ENCODE measurements around the gene CFC1. TPM values are rescaled to one million over a fixed set of nuclear protein-coding genes. Genes with fewer than 3 reads are reported as not detected.
"Not testable (repeated sequence)": the region's sequence is repeated elsewhere in the genome, so short reads cannot be mapped to it uniquely, and the experiment has no call there.

CFC1 gene
- total RNA-seq = not detected
- polyA plus RNA-seq = not detected

DNA sequence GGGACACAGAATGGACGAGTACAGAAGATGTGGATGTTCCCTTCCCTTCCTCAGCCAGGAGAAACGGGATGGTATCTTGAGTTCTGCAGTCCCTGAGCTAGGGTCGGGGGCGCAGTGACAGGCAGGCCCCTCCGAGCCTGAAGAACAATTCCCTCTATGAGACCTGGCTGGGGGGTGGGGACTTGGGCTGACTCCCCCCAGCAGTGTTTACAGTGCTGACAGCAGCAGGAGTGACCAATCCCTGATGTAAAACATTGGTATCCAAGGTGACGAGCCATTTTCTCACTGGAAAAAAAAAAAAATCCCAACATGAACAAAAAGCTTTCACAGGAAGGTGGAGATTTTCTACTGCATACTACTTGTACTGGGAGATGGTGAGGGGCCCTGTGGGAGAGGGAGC lies at the start of gene CFC1:
TSS of gene CFC1 (minus strand) at position 183 of the 400 bp plus-strand sequence. CDS start 288 bp downstream, outside the sequence.
- not testable (repeated sequence) for H3K4me3 ChIP-seq (ENCODE audit: low read depth in 1 of 3, low read length in 3 of 3); DNase-seq (ENCODE audit: low spot score); H3K36me3 ChIP-seq (ENCODE audit: control insufficient read depth in 4 of 4, insufficient read depth in 3 of 4, low read depth in 1 of 4, low read length in 3 of 4); H3K9ac ChIP-seq (ENCODE audit: low read depth in 1 of 2, low read length in 2 of 2); H3K4me1 ChIP-seq (ENCODE audit: control insufficient read depth in 4 of 4, insufficient read depth in 4 of 4, low read length in 3 of 4); H3K9me3 ChIP-seq (ENCODE audit: control insufficient read depth in 4 of 4, low read length in 3 of 4); H3K27me3 ChIP-seq (ENCODE audit: control insufficient read depth in 4 of 4, insufficient read depth in 4 of 4, low read length in 3 of 4); H3K27ac ChIP-seq (ENCODE audit: low read depth in 1 of 2, low read length in 2 of 2)
- WGBS = no CpG with 5 or more reads among the region's 6 CpGs

- H3K9ac ChIP-seq (ENCODE audit: low read depth in 1 of 2, low read length in 2 of 2); H3K9me3 ChIP-seq (ENCODE audit: control insufficient read depth in 4 of 4, low read length in 3 of 4); H3K27me3 ChIP-seq (ENCODE audit: control insufficient read depth in 4 of 4, insufficient read depth in 4 of 4, low read length in 3 of 4); DNase-seq (ENCODE audit: low spot score); H3K27ac ChIP-seq (ENCODE audit: low read depth in 1 of 2, low read length in 2 of 2); H3K4me3 ChIP-seq (ENCODE audit: low read depth in 1 of 3, low read length in 3 of 3); H3K36me3 ChIP-seq (ENCODE audit: control insufficient read depth in 4 of 4, insufficient read depth in 3 of 4, low read depth in 1 of 4, low read length in 3 of 4); H3K4me1 ChIP-seq (ENCODE audit: control insufficient read depth in 4 of 4, insufficient read depth in 4 of 4, low read length in 3 of 4): not testable (repeated sequence)
- 63% methylated on average over 4 of the region's 4 CpGs for WGBS
Observed at GRCh38 chr2:130641688-130642087, 42.3 kb upstream of the CFC1 start.

DNA sequence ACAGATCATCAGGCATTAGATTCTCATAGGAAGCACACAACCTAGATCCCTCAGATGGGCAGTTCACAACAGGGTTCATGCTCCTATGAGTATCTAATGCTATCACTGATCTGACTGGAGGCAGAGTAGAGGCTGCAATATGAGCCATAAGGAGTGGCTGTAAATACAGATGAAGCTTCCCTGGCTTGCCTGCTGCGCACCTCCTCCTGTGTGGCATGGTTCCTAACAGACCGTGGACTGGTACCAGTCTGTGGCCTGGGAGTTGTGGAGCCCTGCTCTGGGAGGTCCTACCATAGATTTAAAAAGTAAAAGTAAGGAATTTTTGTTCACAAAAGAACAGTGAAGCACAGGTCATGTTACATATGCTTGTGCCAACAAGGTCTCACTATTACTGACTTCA lies 39.6 kb upstream of the CFC1 start:
- not testable (repeated sequence) for H3K27ac ChIP-seq (ENCODE audit: low read depth in 1 of 2, low read length in 2 of 2); H3K9me3 ChIP-seq (ENCODE audit: control insufficient read depth in 4 of 4, low read length in 3 of 4); H3K4me1 ChIP-seq (ENCODE audit: control insufficient read depth in 4 of 4, insufficient read depth in 4 of 4, low read length in 3 of 4); H3K9ac ChIP-seq (ENCODE audit: low read depth in 1 of 2, low read length in 2 of 2); H3K4me3 ChIP-seq (ENCODE audit: low read depth in 1 of 3, low read length in 3 of 3); H3K36me3 ChIP-seq (ENCODE audit: control insufficient read depth in 4 of 4, insufficient read depth in 3 of 4, low read depth in 1 of 4, low read length in 3 of 4); H3K27me3 ChIP-seq (ENCODE audit: control insufficient read depth in 4 of 4, insufficient read depth in 4 of 4, low read length in 3 of 4); DNase-seq (ENCODE audit: low spot score)
- 62% methylated on average over 2 of the region's 2 CpGs for WGBS

GRCh38 chr2:130628784-130629475 lies 29.6 kb upstream of the CFC1 start:
- not testable (repeated sequence) for H3K27me3 ChIP-seq (ENCODE audit: control insufficient read depth in 4 of 4, insufficient read depth in 4 of 4, low read length in 3 of 4); H3K4me3 ChIP-seq (ENCODE audit: low read depth in 1 of 3, low read length in 3 of 3); H3K27ac ChIP-seq (ENCODE audit: low read depth in 1 of 2, low read length in 2 of 2); H3K9ac ChIP-seq (ENCODE audit: low read depth in 1 of 2, low read length in 2 of 2); H3K9me3 ChIP-seq (ENCODE audit: control insufficient read depth in 4 of 4, low read length in 3 of 4); DNase-seq (ENCODE audit: low spot score); H3K4me1 ChIP-seq (ENCODE audit: control insufficient read depth in 4 of 4, insufficient read depth in 4 of 4, low read length in 3 of 4); H3K36me3 ChIP-seq (ENCODE audit: control insufficient read depth in 4 of 4, insufficient read depth in 3 of 4, low read depth in 1 of 4, low read length in 3 of 4)
- WGBS = 74% methylated on average over 9 of the region's 10 CpGs

- not testable (repeated sequence) for H3K36me3 ChIP-seq (ENCODE audit: control insufficient read depth in 4 of 4, insufficient read depth in 3 of 4, low read depth in 1 of 4, low read length in 3 of 4); H3K27ac ChIP-seq (ENCODE audit: low read depth in 1 of 2, low read length in 2 of 2); H3K4me3 ChIP-seq (ENCODE audit: low read depth in 1 of 3, low read length in 3 of 3); DNase-seq (ENCODE audit: low spot score); H3K9ac ChIP-seq (ENCODE audit: low read depth in 1 of 2, low read length in 2 of 2); H3K9me3 ChIP-seq (ENCODE audit: control insufficient read depth in 4 of 4, low read length in 3 of 4); H3K4me1 ChIP-seq (ENCODE audit: control insufficient read depth in 4 of 4, insufficient read depth in 4 of 4, low read length in 3 of 4); H3K27me3 ChIP-seq (ENCODE audit: control insufficient read depth in 4 of 4, insufficient read depth in 4 of 4, low read length in 3 of 4)
- WGBS = 86% methylated on average over 3 of the region's 13 CpGs
Observed at GRCh38 chr2:130611140-130611539, 11.8 kb upstream of the CFC1 start, which contains the start of gene POTEJ. TSS of gene POTEJ (plus strand) at chr2:130611440. CDS start at chr2:130611533, 93 bp downstream.

- not testable (repeated sequence) for H3K27ac ChIP-seq (ENCODE audit: low read depth in 1 of 2, low read length in 2 of 2); H3K4me1 ChIP-seq (ENCODE audit: control insufficient read depth in 4 of 4, insufficient read depth in 4 of 4, low read length in 3 of 4); H3K4me3 ChIP-seq (ENCODE audit: low read depth in 1 of 3, low read length in 3 of 3); H3K9me3 ChIP-seq (ENCODE audit: control insufficient read depth in 4 of 4, low read length in 3 of 4); H3K27me3 ChIP-seq (ENCODE audit: control insufficient read depth in 4 of 4, insufficient read depth in 4 of 4, low read length in 3 of 4); H3K36me3 ChIP-seq (ENCODE audit: control insufficient read depth in 4 of 4, insufficient read depth in 3 of 4, low read depth in 1 of 4, low read length in 3 of 4); H3K9ac ChIP-seq (ENCODE audit: low read depth in 1 of 2, low read length in 2 of 2)
- 89% methylated on average over 13 of the region's 15 CpGs for WGBS
- DNase-seq (ENCODE audit: low spot score) = peak; percentile 9
Observed at GRCh38 chr2:130610486-130610885, 11.1 kb upstream of the CFC1 start.

- H3K4me1 ChIP-seq (ENCODE audit: control insufficient read depth in 4 of 4, insufficient read depth in 4 of 4, low read length in 3 of 4); DNase-seq (ENCODE audit: low spot score); H3K4me3 ChIP-seq (ENCODE audit: low read depth in 1 of 3, low read length in 3 of 3); H3K9ac ChIP-seq (ENCODE audit: low read depth in 1 of 2, low read length in 2 of 2); H3K27ac ChIP-seq (ENCODE audit: low read depth in 1 of 2, low read length in 2 of 2); H3K27me3 ChIP-seq (ENCODE audit: control insufficient read depth in 4 of 4, insufficient read depth in 4 of 4, low read length in 3 of 4); H3K36me3 ChIP-seq (ENCODE audit: control insufficient read depth in 4 of 4, insufficient read depth in 3 of 4, low read depth in 1 of 4, low read length in 3 of 4); H3K9me3 ChIP-seq (ENCODE audit: control insufficient read depth in 4 of 4, low read length in 3 of 4): not testable (repeated sequence)
- WGBS = 67% methylated on average over 3 of the region's 28 CpGs
Observed at GRCh38 chr2:130609002-130609920, 9.9 kb upstream of the CFC1 start.

GRCh38 chr2:130608276-130609001 lies 9.1 kb upstream of the CFC1 start:
- WGBS = 84% methylated on average over 4 of the region's 17 CpGs
- H3K27me3 ChIP-seq (ENCODE audit: control insufficient read depth in 4 of 4, insufficient read depth in 4 of 4, low read length in 3 of 4) = not testable (repeated sequence)

More at GRCh38 chr2:130608276-130609001, 9.1 kb upstream of the CFC1 start:
- not testable (repeated sequence) for H3K4me3 ChIP-seq (ENCODE audit: low read depth in 1 of 3, low read length in 3 of 3); H3K36me3 ChIP-seq (ENCODE audit: control insufficient read depth in 4 of 4, insufficient read depth in 3 of 4, low read depth in 1 of 4, low read length in 3 of 4); DNase-seq (ENCODE audit: low spot score); H3K27ac ChIP-seq (ENCODE audit: low read depth in 1 of 2, low read length in 2 of 2); H3K4me1 ChIP-seq (ENCODE audit: control insufficient read depth in 4 of 4, insufficient read depth in 4 of 4, low read length in 3 of 4); H3K9ac ChIP-seq (ENCODE audit: low read depth in 1 of 2, low read length in 2 of 2); H3K9me3 ChIP-seq (ENCODE audit: control insufficient read depth in 4 of 4, low read length in 3 of 4)
